HUES48 (cell line): ENCODE results near the gene MYL6.
"Not testable (repeated sequence)": the region's sequence is repeated elsewhere in the genome, so short reads cannot be mapped to it uniquely, and the experiment has no call there.

ENCODE experiments used
- H3K27ac ChIP-seq: one replicate; pipeline ENCODE4 v1.7.0; 2013; ENCODE audit warnings: low read depth, low read length, inconsistent platforms
- H3K27me3 ChIP-seq: 2 replicates; pipeline ENCODE4 v1.6.1; 2013; ENCODE audit warnings: mild to moderate bottlenecking, low read length; ENCODE audit not compliant: control insufficient read depth, insufficient read depth
- H3K36me3 ChIP-seq: 2 replicates; pipeline ENCODE4 v1.6.1; 2013; ENCODE audit warnings: low read length; ENCODE audit not compliant: control insufficient read depth, insufficient read depth
- H3K4me1 ChIP-seq: 2 replicates; pipeline ENCODE4 v1.6.1; 2013; ENCODE audit warnings: mild to moderate bottlenecking, low read length; ENCODE audit not compliant: control insufficient read depth, insufficient read depth
- H3K4me3 ChIP-seq: 2 replicates; pipeline ENCODE4 v1.5.1; 2013; ENCODE audit warnings: mild to moderate bottlenecking, low read depth, low read length
- H3K9ac ChIP-seq: 2 replicates; pipeline ENCODE4 v1.6.1; 2013; ENCODE audit warnings: mild to moderate bottlenecking, low read depth, low read length, moderate library complexity
- H3K9me3 ChIP-seq: 2 replicates; pipeline ENCODE4 v1.6.1; 2013; ENCODE audit warnings: low read length; ENCODE audit not compliant: control insufficient read depth, insufficient read depth

The MYL6 gene

GRCh38 chr12:56152132-56152755, 5.9 kb upstream of the MYL6 start, which contains the start of gene MYL6B:
Gene MYL6B (plus strand): TSS chr12:56152587. CDS start chr12:56153919, 1,332 bp downstream.
- peak within 1 kb of the TSS; percentile 98 for H3K27ac ChIP-seq
- no peaks in the 10 kb centered on the region for H3K27me3 ChIP-seq
- H3K9me3 ChIP-seq: no peaks in the 10 kb centered on the region
- peak within 1 kb of the TSS; percentile 92 for H3K4me3 ChIP-seq
- peaks cover 10% of the 10 kb centered on the region; the same call in 1 of the 2 replicates for H3K4me1 ChIP-seq
- peaks cover 27% of the 10 kb centered on the region for H3K36me3 ChIP-seq
- peak within 1 kb of the TSS; percentile 79 for H3K9ac ChIP-seq

- H3K27me3 ChIP-seq: no peaks in the 10 kb centered on the region
- H3K9me3 ChIP-seq: no peaks in the 10 kb centered on the region
- peak overlapping the region; percentile 92 for H3K4me3 ChIP-seq
- H3K4me1 ChIP-seq: peaks cover 10% of the 10 kb centered on the region; the same call in 1 of the 2 replicates
- peaks cover 27% of the 10 kb centered on the region for H3K36me3 ChIP-seq
- peak overlapping the region; percentile 72 for H3K9ac ChIP-seq
- peak overlapping the region; percentile 98 for H3K27ac ChIP-seq
Measured at GRCh38 chr12:56152756-56153677, 5.1 kb upstream of the MYL6 start.

- H3K27ac ChIP-seq: no peak overlapping the region
- H3K36me3 ChIP-seq: peaks cover 27% of the 10 kb centered on the region
- peaks cover 10% of the 10 kb centered on the region; the same call in 1 of the 2 replicates for H3K4me1 ChIP-seq
- H3K9ac ChIP-seq: no peak overlapping the region
- no peaks in the 10 kb centered on the region for H3K27me3 ChIP-seq
- H3K4me3 ChIP-seq: peak overlapping the region; percentile 92; the same call in 1 of the 2 replicates
- no peaks in the 10 kb centered on the region for H3K9me3 ChIP-seq
Measured at GRCh38 chr12:56153678-56154065, 4.5 kb upstream of the MYL6 start.

- Histone ChIP-seq H3K27ac (peak overlapping the region; percentile 18), H3K27me3 (no peaks in the 10 kb centered on the region), H3K9ac (no peak overlapping the region), H3K4me3 (no peak overlapping the region), H3K9me3 (no peaks in the 10 kb centered on the region), H3K4me1 (peaks cover 12% of the 10 kb centered on the region), H3K36me3 (peaks cover 28% of the 10 kb centered on the region)
Measured at GRCh38 chr12:56154246-56154771, 3.9 kb upstream of the MYL6 start.

- H3K4me1 ChIP-seq: peaks cover 17% of the 10 kb centered on the region
- no peak overlapping the region for H3K9ac ChIP-seq
- peaks cover 30% of the 10 kb centered on the region for H3K36me3 ChIP-seq
- H3K27ac ChIP-seq: peak overlapping the region; percentile 18
- no peak overlapping the region for H3K4me3 ChIP-seq
- no peaks in the 10 kb centered on the region for H3K27me3 ChIP-seq
- H3K9me3 ChIP-seq: no peaks in the 10 kb centered on the region
Measured at GRCh38 chr12:56154818-56155217, 3.3 kb upstream of the MYL6 start.

- Histone ChIP-seq H3K4me3 (no peak overlapping the region), H3K9me3 (no peaks in the 10 kb centered on the region), H3K9ac (no peak overlapping the region), H3K4me1 (peaks cover 22% of the 10 kb centered on the region), H3K36me3 (peaks cover 32% of the 10 kb centered on the region), H3K27ac (no peak overlapping the region), H3K27me3 (no peaks in the 10 kb centered on the region)
Measured at GRCh38 chr12:56155256-56155845, 2.8 kb upstream of the MYL6 start.

GRCh38 chr12:56156464-56157200, 1.5 kb upstream of the MYL6 start:
- peaks cover 45% of the 10 kb centered on the region for H3K36me3 ChIP-seq
- not testable (repeated sequence) for H3K27me3 ChIP-seq, H3K9ac ChIP-seq, H3K9me3 ChIP-seq
- peaks cover 26% of the 10 kb centered on the region for H3K4me1 ChIP-seq
- peak overlapping the region; percentile 55; the same call in 1 of the 2 replicates for H3K4me3 ChIP-seq
- H3K27ac ChIP-seq: peak overlapping the region; percentile 94

GRCh38 chr12:56157201-56158028, 744 bp upstream of the MYL6 start:
- Histone ChIP-seq H3K27me3 (no peaks in the 10 kb centered on the region), H3K36me3 (peaks cover 52% of the 10 kb centered on the region), H3K9me3 (no peaks in the 10 kb centered on the region), H3K9ac (peak overlapping the region; percentile 41), H3K4me1 (peaks cover 32% of the 10 kb centered on the region), H3K27ac (peak overlapping the region; percentile 94), H3K4me3 (peak overlapping the region; percentile 55)

GRCh38 chr12:56158926-56159461, 835 bp downstream of the MYL6 start:
- Histone ChIP-seq H3K36me3 (peaks cover 68% of the 10 kb centered on the region), H3K4me3 (peak overlapping the region; percentile 89), H3K27ac (peak overlapping the region; percentile 94), H3K9me3 (no peaks in the 10 kb centered on the region), H3K27me3 (no peaks in the 10 kb centered on the region), H3K9ac (peak overlapping the region; percentile 95), H3K4me1 (peaks cover 36% of the 10 kb centered on the region)
